ENCODE measurements around the gene UTS2R.
"Not testable (repeated sequence)": the region's sequence is repeated elsewhere in the genome, so short reads cannot be mapped to it uniquely, and the experiment has no call there.

- not testable (repeated sequence) for TF ChIP-seq CTCF (conservative IDR thresholded peaks at IDR 0.05; ENCODE audit: low read length); EZH2phosphoT487 (IDR thresholded peaks at IDR 0.05; ENCODE audit: borderline replicate concordance)
These were observed 12.0 kb upstream of the UTS2R start for GRCh38 chr17:82359451-82360074.

Data from Loucy (cell line).